HCT116 (cell line): Measurements from ENCODE around the gene NHSL2. TPM values are rescaled to one million over a fixed set of nuclear protein-coding genes. Genes with fewer than 3 reads are reported as not detected.
"Not testable (repeated sequence)": the region's sequence is repeated elsewhere in the genome, so short reads cannot be mapped to it uniquely, and the experiment has no call there.

Experiments used
- ATAC-seq: fragments of 200-7000 bp; cut with Tn5 transposase; 2 replicates; pipeline ENCODE4 v1.9.1; 2020; ENCODE audit warnings: mild to moderate bottlenecking, moderate library complexity
- BruUV-seq: library from RNA; stranded (reverse); fragments of 400-500 nt; replicated peaks from 2 replicates; lab custom pipeline; 2021; lab: Mats Ljungman, UMichigan
- CTCF ChIA-PET: fragments of 300-600 bp; sonication (Branson Sonifier 250); formaldehyde crosslinking; loops from one replicate; lab custom pipeline; 2021; ENCODE audit warnings: antibody characterized with exemption; lab: Charles Lee
- POLR2A ChIA-PET: fragments of 300-600, 350-600 bp; sonication (Branson Sonifier 250); formaldehyde crosslinking; loops from one replicate; lab custom pipeline; 2021; ENCODE audit warnings: antibody characterized with exemption; lab: Charles Lee
- RAD21 ChIA-PET, 2 experiments: fragments of 300-600 bp; sonication (Branson Sonifier 250); formaldehyde crosslinking; loops; one replicate each; lab custom pipeline; 2023; ENCODE audit warnings: low total read pairs in 2 of 2; ENCODE audit not compliant: uncharacterized antibody in 2 of 2, unreplicated experiment in 2 of 2, low non-redundant PET in 1 of 2; lab: Charles Lee
- DNase-seq: peaks from one replicate; pipeline ENCODE4 v3.0.0-alpha.2; 2010; ENCODE audit warnings: low read depth, low spot score
- H2AFZ ChIP-seq: fragments of 200-600 bp; shearing (Covaris generic), sonication (generic); 2 replicates; pipeline ENCODE4 v1.6.1; 2017; ENCODE audit warnings: low read depth, mixed run types, mixed read lengths, antibody characterized with exemption, low read length; ENCODE audit not compliant: poor library complexity, severe bottlenecking
- H3K27ac ChIP-seq: 2 replicates; pipeline ENCODE4 v1.5.1; 2012; ENCODE audit warnings: low read depth, low read length
- H3K27me3 ChIP-seq: fragments of 200-600 bp; sonication (generic); 2 replicates; pipeline ENCODE4 v1.6.1; 2016; ENCODE audit warnings: mixed run types, low read length, mixed read lengths; ENCODE audit not compliant: insufficient read depth
- H3K36me3 ChIP-seq, 2 experiments: fragments of 200-500 bp in 1 of 2; fragments of 200-600 bp in 1 of 2; sonication (Bioruptor generic) in 1 of 2; sonication (generic) in 1 of 2; 2 replicates each; pipeline versions ENCODE4 v1.5.1 to v1.6.1; 2014 to 2016; ENCODE audit warnings: low read length in 2 of 2, inconsistent platforms in 1 of 2, mixed read lengths in 1 of 2, mixed run types in 1 of 2; ENCODE audit not compliant: insufficient read depth in 2 of 2, control insufficient read depth in 1 of 2
- H3K4me1 ChIP-seq, 2 experiments: fragments of 200-600 bp in 1 of 2; sonication (generic) in 1 of 2; 2 replicates each; pipeline versions ENCODE4 v1.5.1 to v1.6.1; 2012 to 2017; ENCODE audit warnings: low read length in 2 of 2, inconsistent platforms in 1 of 2, mild to moderate bottlenecking in 1 of 2, mixed read lengths in 1 of 2, mixed run types in 1 of 2, moderate library complexity in 1 of 2; ENCODE audit not compliant: insufficient read depth in 2 of 2, control insufficient read depth in 1 of 2
- H3K4me2 ChIP-seq: fragments of 200-600 bp; sonication (generic); 2 replicates; pipeline ENCODE4 v1.6.1; 2017; ENCODE audit warnings: mixed run types, low read length, mixed read lengths
- H3K4me3 ChIP-seq, 2 experiments: fragments of 200-600 bp in 1 of 2; sonication (generic) in 1 of 2; replicated peaks in 1 of 2; 2 replicates each; pipeline ENCODE4 v1.5.1; 2011 to 2016; ENCODE audit warnings: low read length in 2 of 2, control low read depth in 1 of 2, low read depth in 1 of 2, mild to moderate bottlenecking in 1 of 2, mixed read lengths in 1 of 2, mixed run types in 1 of 2
- H3K79me2 ChIP-seq: fragments of 200-600 bp; sonication (generic); 2 replicates; pipeline ENCODE4 v1.6.1; 2017; ENCODE audit warnings: mild to moderate bottlenecking, mixed run types, low read length, moderate library complexity, mixed read lengths; ENCODE audit not compliant: insufficient read depth
- H3K9ac ChIP-seq: fragments of 200-600 bp; sonication (generic); 2 replicates; pipeline ENCODE4 v1.6.1; 2016; ENCODE audit warnings: low read length, mixed read lengths
- H3K9me2 ChIP-seq: fragments of 200-600 bp; sonication (generic), shearing (Covaris generic); 2 replicates; pipeline ENCODE4 v1.6.1; 2017; ENCODE audit warnings: mixed run types, mild to moderate bottlenecking, moderate library complexity; ENCODE audit not compliant: insufficient read depth
- H3K9me3 ChIP-seq, 2 experiments: fragments of 200-500 bp in 1 of 2; fragments of 200-600 bp in 1 of 2; sonication (Bioruptor generic) in 1 of 2; sonication (generic) in 1 of 2; 2 replicates each; pipeline ENCODE4 v1.6.1; 2014 to 2017; ENCODE audit warnings: low read length in 2 of 2, mixed read lengths in 2 of 2, inconsistent platforms in 1 of 2, low read depth in 1 of 2, mild to moderate bottlenecking in 1 of 2, mixed run types in 1 of 2, moderate library complexity in 1 of 2; ENCODE audit not compliant: control insufficient read depth in 1 of 2, insufficient read depth in 1 of 2
- H4K20me1 ChIP-seq: fragments of 200-600 bp; sonication (generic), shearing (Covaris generic); 2 replicates; pipeline ENCODE4 v1.6.1; 2017; ENCODE audit warnings: mixed run types, mild to moderate bottlenecking, moderate library complexity; ENCODE audit not compliant: insufficient read depth
- ATF3 ChIP-seq: IDR thresholded peaks from 2 replicates; pipeline ENCODE4 v1.6.1; 2012
- CBX3 ChIP-seq: IDR thresholded peaks from 2 replicates; pipeline ENCODE4 v1.6.1; 2012; ENCODE audit warnings: low read depth
- CEBPB ChIP-seq: IDR thresholded peaks from 2 replicates; pipeline ENCODE4 v1.6.1; 2012; ENCODE audit warnings: low read depth
- CTCF ChIP-seq, 3 experiments: fragments of 200-600 bp in 1 of 3; sonication (generic) in 1 of 3; IDR thresholded peaks in 2 of 3; conservative IDR thresholded peaks in 1 of 3; 2 replicates each; pipeline ENCODE4 v1.5.1; 2012 to 2017; ENCODE audit warnings: low read depth in 2 of 3, low read length in 2 of 3, antibody characterized with exemption in 1 of 3, borderline replicate concordance in 1 of 3, control low read depth in 1 of 3, mild to moderate bottlenecking in 1 of 3, mixed read lengths in 1 of 3, mixed run types in 1 of 3, moderate library complexity in 1 of 3; ENCODE audit not compliant: insufficient read depth in 1 of 3
- EGR1 ChIP-seq: IDR thresholded peaks from 2 replicates; pipeline ENCODE4 v1.6.1; 2012; ENCODE audit warnings: low read depth
- ELF1 ChIP-seq: IDR thresholded peaks from 2 replicates; pipeline ENCODE4 v1.6.1; 2012; ENCODE audit warnings: low read depth, borderline replicate concordance
- EZH2 ChIP-seq: fragments of 200-600 bp; sonication (generic); IDR thresholded peaks from 2 replicates; pipeline ENCODE4 v1.6.1; 2017; ENCODE audit warnings: antibody characterized with exemption, mixed run types
- JUND ChIP-seq: IDR thresholded peaks from 2 replicates; pipeline ENCODE4 v1.6.1; 2012
- MAX ChIP-seq: IDR thresholded peaks from 2 replicates; pipeline ENCODE4 v1.6.1; 2012
- POLR2A ChIP-seq: IDR thresholded peaks from 2 replicates; pipeline ENCODE4 v1.7.0; 2011; ENCODE audit warnings: borderline replicate concordance; ENCODE audit not compliant: insufficient read depth, insufficient read length; ENCODE audit errors: extremely low read depth
- REST ChIP-seq: IDR thresholded peaks from 2 replicates; pipeline ENCODE4 v1.6.1; 2012; ENCODE audit warnings: low read depth
- SP1 ChIP-seq: IDR thresholded peaks from 2 replicates; pipeline ENCODE4 v1.6.1; 2012; ENCODE audit warnings: low read depth
- SRF ChIP-seq: IDR thresholded peaks from 2 replicates; pipeline ENCODE4 v1.6.1; 2012; ENCODE audit warnings: low read depth
- YY1 ChIP-seq: IDR thresholded peaks from 2 replicates; pipeline ENCODE4 v1.6.1; 2011; ENCODE audit warnings: low read length, low read depth, moderate library complexity, mild to moderate bottlenecking; ENCODE audit not compliant: insufficient replicate concordance; ENCODE audit errors: extremely low read depth
- intact Hi-C: fragments of 100-400 bp; cut with micrococcal nuclease; formaldehyde crosslinking; loops from 2 replicates; pipeline ENCODE4 v1.10.0; 2022
- total RNA-seq: library from RNA; stranded (reverse); gene quantifications from one replicate; pipeline ENCODE4 v1.2.1, GENCODE V29; 2021; ENCODE audit not compliant: unreplicated experiment

NHSL2 gene
- total RNA-seq, 1 experiment from 2014 or later, result 0.22 TPM

GRCh38 chrX:72057849-72058248 lies 147.2 kb downstream of the NHSL2 start:
- no TSS peak for BruUV-seq
- Histone ChIP-seq H3K4me2 (no peak overlapping the region), H3K4me1 (no peaks in the 10 kb centered on the region), H3K4me3 (no peak overlapping the region), H4K20me1 (no peaks in the 10 kb centered on the region), H3K27ac (no peak overlapping the region), H3K9me3 (no peaks in the 10 kb centered on the region), H3K9me2 (no peaks in the 10 kb centered on the region), H3K36me3 (no peaks in the 10 kb centered on the region), H3K79me2 (no peaks in the 10 kb centered on the region), H2AFZ (no peak overlapping the region), H3K27me3 (no peaks in the 10 kb centered on the region; the same call in 1 of the 2 replicates), H3K9ac (no peak overlapping the region)
- DNase-seq, result no peak
- RAD21 ChIA-PET, result no interaction called here
- intact Hi-C loops, result no loop called here
- CTCF ChIA-PET, result no interaction called here
- POLR2A ChIA-PET, result no interaction called here
- TF ChIP-seq SP1, result no peak
- TF ChIP-seq EGR1, result no peak
- TF ChIP-seq CEBPB, result no peak
- TF ChIP-seq EZH2, result no peak
- TF ChIP-seq REST, result no peak
- TF ChIP-seq CTCF (IDR thresholded peaks at IDR 0.05 in 2 of 3, conservative IDR thresholded peaks at IDR 0.05 in 1 of 3; ENCODE audit: borderline replicate concordance in 1 of 3, insufficient read depth in 1 of 3, low read depth in 2 of 3, low read length in 2 of 3), result no peak
- TF ChIP-seq JUND, result no peak
- TF ChIP-seq SRF, result no peak
- TF ChIP-seq YY1, result no peak
- TF ChIP-seq ATF3, result no peak
- no peak for TF ChIP-seq POLR2A
- TF ChIP-seq MAX, result no peak
- no peak for TF ChIP-seq ELF1
- TF ChIP-seq CBX3, result no peak
- ATAC-seq, result no peak

- H3K4me1 ChIP-seq, RAD21 ChIA-PET, H2AFZ ChIP-seq, H3K4me2 ChIP-seq, DNase-seq, H3K79me2 ChIP-seq, H4K20me1 ChIP-seq, H3K27ac ChIP-seq, H3K9me2 ChIP-seq, H3K27me3 ChIP-seq, ATAC-seq, BruUV-seq, H3K9ac ChIP-seq, POLR2A ChIA-PET, H3K36me3 ChIP-seq, H3K4me3 ChIP-seq, intact Hi-C loops, CTCF ChIA-PET, H3K9me3 ChIP-seq: not testable (repeated sequence)
Measured at GRCh38 chrX:72058346-72058745, 147.7 kb downstream of the NHSL2 start.
